ENCODE data around the gene ZC3H10. TPM values are rescaled to one million over a fixed set of nuclear protein-coding genes. Genes with fewer than 3 reads are reported as not detected.
"Not testable (repeated sequence)": the region's sequence is repeated elsewhere in the genome, so short reads cannot be mapped to it uniquely, and the experiment has no call there.

ZC3H10 gene
- total RNA-seq, 1 experiment from 2014 or later: 8.2 TPM

GRCh38 chr12:56152132-56152755 is 34.2 kb downstream of the ZC3H10 start, which contains the start of gene MYL6B:
MYL6B (plus strand) TSS chr12:56152587; CDS start chr12:56153919, 1,332 bp downstream.
- peak; percentile 97 for DNase-seq
- Histone ChIP-seq H3K27me3 (ENCODE audit: control insufficient read depth, insufficient read depth, low read length) (no peaks in the 10 kb centered on the region), H3K4me3 (ENCODE audit: insufficient read depth, low read depth, low read length) (peak within 1 kb of the TSS; percentile 70), H3K36me3 (replicated peaks; ENCODE audit: control insufficient read depth, insufficient read depth, low read length) (peaks cover 7% of the 10 kb centered on the region)

GRCh38 chr12:56152756-56153677 is 35.0 kb downstream of the ZC3H10 start:
- no peak for DNase-seq
- Histone ChIP-seq H3K36me3 (replicated peaks; ENCODE audit: control insufficient read depth, insufficient read depth, low read length) (peaks cover 7% of the 10 kb centered on the region), H3K27me3 (ENCODE audit: control insufficient read depth, insufficient read depth, low read length) (no peaks in the 10 kb centered on the region), H3K4me3 (ENCODE audit: insufficient read depth, low read depth, low read length) (peak overlapping the region; percentile 70)

- no peaks in the 10 kb centered on the region for H3K27me3 ChIP-seq (ENCODE audit: control insufficient read depth, insufficient read depth, low read length)
- no peak overlapping the region for H3K4me3 ChIP-seq (ENCODE audit: insufficient read depth, low read depth, low read length)
These were observed 35.6 kb downstream of the ZC3H10 start for GRCh38 chr12:56153678-56154065.

DNA sequence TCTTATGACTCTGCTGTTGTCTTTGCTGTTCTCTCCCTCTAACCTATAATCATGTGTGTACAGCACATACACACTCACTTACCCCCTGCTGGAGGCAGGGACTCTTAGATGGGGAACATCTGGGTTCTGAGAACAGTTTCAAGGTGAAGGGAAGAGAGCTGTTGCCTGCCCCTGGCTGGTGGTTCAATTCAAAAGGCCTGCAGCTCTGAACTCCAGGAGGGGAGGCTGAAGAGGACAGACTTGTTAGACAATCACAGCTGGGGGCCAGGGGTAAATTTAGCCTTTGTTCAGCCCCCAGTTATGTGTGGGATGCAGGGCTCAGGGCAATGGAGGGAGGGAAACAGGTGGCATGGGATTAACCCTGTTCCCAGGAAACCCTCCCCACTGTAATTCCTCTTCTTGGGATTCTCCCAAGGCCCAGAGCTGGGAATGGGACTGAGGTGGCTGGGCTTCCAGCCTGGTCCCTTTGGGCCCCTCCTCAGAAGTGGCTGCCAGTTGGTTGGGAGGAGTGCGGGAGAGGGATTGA is 36.2 kb downstream of the ZC3H10 start:
- no peak for DNase-seq
- no peaks in the 10 kb centered on the region for H3K27me3 ChIP-seq (ENCODE audit: control insufficient read depth, insufficient read depth, low read length)
- H3K36me3 ChIP-seq (replicated peaks; ENCODE audit: control insufficient read depth, insufficient read depth, low read length): peaks cover 9% of the 10 kb centered on the region
- H3K4me3 ChIP-seq (ENCODE audit: insufficient read depth, low read depth, low read length): no peak overlapping the region

More at GRCh38 chr12:56153678-56154065, 35.6 kb downstream of the ZC3H10 start:
- DNase-seq: no peak
- peaks cover 7% of the 10 kb centered on the region for H3K36me3 ChIP-seq (replicated peaks; ENCODE audit: control insufficient read depth, insufficient read depth, low read length)

DNA sequence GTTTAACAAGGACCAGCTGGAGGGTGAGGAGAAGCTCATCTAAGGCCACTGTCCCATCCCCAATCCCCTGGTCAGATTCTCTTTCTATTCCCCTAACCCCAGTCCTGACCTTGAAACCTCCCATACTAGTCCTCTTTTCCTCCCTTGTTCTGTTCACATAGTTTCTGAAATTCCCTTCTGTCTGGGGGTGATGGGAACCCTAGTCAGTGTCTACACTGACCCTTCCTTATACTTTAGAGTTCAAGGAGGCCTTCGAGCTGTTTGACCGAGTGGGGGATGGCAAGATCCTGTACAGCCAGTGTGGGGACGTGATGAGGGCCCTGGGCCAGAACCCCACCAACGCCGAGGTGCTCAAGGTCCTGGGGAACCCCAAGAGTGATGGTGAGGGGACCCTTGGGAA is 36.8 kb downstream of the ZC3H10 start:
- H3K4me3 ChIP-seq (ENCODE audit: insufficient read depth, low read depth, low read length): no peak overlapping the region
- DNase-seq: no peak
- no peaks in the 10 kb centered on the region for H3K27me3 ChIP-seq (ENCODE audit: control insufficient read depth, insufficient read depth, low read length)
- peaks cover 14% of the 10 kb centered on the region for H3K36me3 ChIP-seq (replicated peaks; ENCODE audit: control insufficient read depth, insufficient read depth, low read length)

DNA sequence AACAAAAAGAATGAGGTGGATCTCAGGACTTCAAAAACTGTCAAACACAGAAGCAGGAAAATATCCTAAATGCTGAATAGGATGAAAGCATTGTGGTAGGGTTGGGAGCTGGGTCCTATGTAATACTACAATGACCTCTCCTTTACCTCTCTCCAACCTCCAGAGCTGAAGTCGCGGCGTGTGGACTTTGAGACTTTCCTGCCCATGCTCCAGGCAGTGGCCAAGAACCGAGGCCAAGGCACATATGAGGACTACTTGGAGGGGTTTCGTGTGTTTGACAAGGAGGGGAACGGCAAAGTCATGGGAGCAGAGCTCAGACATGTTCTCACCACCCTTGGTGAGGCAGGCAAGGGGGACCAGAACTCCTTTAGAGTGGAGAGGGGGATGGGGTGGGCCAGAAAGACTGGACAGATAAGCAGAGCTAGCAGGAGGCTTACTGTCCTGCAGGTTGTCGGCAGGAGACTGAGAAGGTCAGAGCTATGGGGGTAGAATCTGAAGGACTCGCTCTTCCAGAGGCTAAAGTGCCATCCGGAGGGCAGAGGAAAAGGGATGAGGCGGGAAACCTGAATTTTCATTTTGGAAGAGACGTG is 37.3 kb downstream of the ZC3H10 start:
- H3K36me3 ChIP-seq (replicated peaks; ENCODE audit: control insufficient read depth, insufficient read depth, low read length): peaks cover 18% of the 10 kb centered on the region

GRCh38 chr12:56156464-56157200 is 38.6 kb downstream of the ZC3H10 start:
- Histone ChIP-seq H3K36me3 (replicated peaks; ENCODE audit: control insufficient read depth, insufficient read depth, low read length) (peaks cover 31% of the 10 kb centered on the region), H3K4me3 (ENCODE audit: insufficient read depth, low read depth, low read length) (peak overlapping the region; percentile 44)
- not testable (repeated sequence) for H3K27me3 ChIP-seq (ENCODE audit: control insufficient read depth, insufficient read depth, low read length); DNase-seq

More for the DNA sequence above, 37.3 kb downstream of the ZC3H10 start:
- no peak overlapping the region for H3K4me3 ChIP-seq (ENCODE audit: insufficient read depth, low read depth, low read length)
- H3K27me3 ChIP-seq (ENCODE audit: control insufficient read depth, insufficient read depth, low read length): no peaks in the 10 kb centered on the region
- DNase-seq: no peak

- peak overlapping the region; percentile 44 for H3K4me3 ChIP-seq (ENCODE audit: insufficient read depth, low read depth, low read length)
- peaks cover 36% of the 10 kb centered on the region for H3K36me3 ChIP-seq (replicated peaks; ENCODE audit: control insufficient read depth, insufficient read depth, low read length)
- peak; percentile 93 for DNase-seq
- no peaks in the 10 kb centered on the region for H3K27me3 ChIP-seq (ENCODE audit: control insufficient read depth, insufficient read depth, low read length)
These were observed 39.3 kb downstream of the ZC3H10 start for GRCh38 chr12:56157201-56158028.

DNA sequence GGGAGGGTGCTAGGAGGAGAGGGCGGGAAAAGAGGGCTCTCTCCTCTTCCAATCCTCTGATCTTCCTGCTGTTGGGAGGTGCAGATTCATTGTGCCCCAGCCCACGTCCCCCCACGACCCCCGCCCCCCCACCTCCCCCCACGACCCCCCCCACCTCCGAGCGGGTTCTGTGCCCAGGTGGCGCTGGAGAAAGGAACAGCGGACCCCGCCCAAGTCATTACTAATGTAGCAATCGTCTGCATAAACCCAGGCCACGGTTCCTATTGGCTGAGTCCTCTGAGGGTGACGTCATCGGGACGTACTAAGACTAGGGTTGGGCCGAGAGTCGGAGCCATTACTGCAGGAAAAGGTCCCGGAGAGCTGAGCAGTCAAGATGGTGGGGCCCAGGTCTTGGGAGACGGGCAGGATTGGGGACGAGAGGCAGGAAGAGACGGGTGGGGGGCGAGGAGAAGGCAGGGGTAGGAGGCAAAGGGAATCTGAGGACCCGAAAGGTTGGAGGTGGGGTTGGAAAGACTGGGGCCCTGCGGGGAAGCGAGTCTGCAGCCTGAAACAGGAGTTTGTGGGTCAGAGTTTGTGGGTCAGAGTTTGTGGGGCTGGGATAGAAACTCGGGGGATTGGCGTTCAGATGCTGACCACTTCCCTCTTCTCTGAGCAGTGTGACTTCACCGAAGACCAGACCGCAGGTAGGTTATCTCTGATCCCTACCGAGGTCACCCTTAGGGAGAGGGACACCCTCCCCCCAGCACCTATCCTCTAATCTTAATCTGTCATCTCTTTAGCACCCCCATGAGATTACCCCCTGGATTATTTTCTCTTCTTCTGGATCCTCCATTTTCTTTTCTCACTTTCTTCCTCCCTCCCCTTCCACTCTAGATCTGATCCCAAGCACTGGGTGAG is 40.2 kb downstream of the ZC3H10 start, which contains the start of gene MYL6:
MYL6 (plus strand) TSS at position 331 of the 897 bp plus-strand sequence; CDS start at position 374, 43 bp downstream.
- Histone ChIP-seq H3K36me3 (replicated peaks; ENCODE audit: control insufficient read depth, insufficient read depth, low read length) (peaks cover 40% of the 10 kb centered on the region), H3K4me3 (ENCODE audit: insufficient read depth, low read depth, low read length) (peak within 1 kb of the TSS; percentile 70), H3K27me3 (ENCODE audit: control insufficient read depth, insufficient read depth, low read length) (no peaks in the 10 kb centered on the region)
- peak; percentile 95 for DNase-seq

GRCh38 chr12:56158926-56159461 is 40.9 kb downstream of the ZC3H10 start:
- H3K27me3 ChIP-seq (ENCODE audit: control insufficient read depth, insufficient read depth, low read length): no peaks in the 10 kb centered on the region

GRCh38 chr12:56159482-56160192 is 41.6 kb downstream of the ZC3H10 start:
- no peak for DNase-seq
- peaks cover 44% of the 10 kb centered on the region for H3K36me3 ChIP-seq (replicated peaks; ENCODE audit: control insufficient read depth, insufficient read depth, low read length)
- H3K4me3 ChIP-seq (ENCODE audit: insufficient read depth, low read depth, low read length): peak overlapping the region; percentile 70
- H3K27me3 ChIP-seq (ENCODE audit: control insufficient read depth, insufficient read depth, low read length): no peaks in the 10 kb centered on the region

More at GRCh38 chr12:56158926-56159461, 40.9 kb downstream of the ZC3H10 start:
- DNase-seq: peak; percentile 76
- peaks cover 43% of the 10 kb centered on the region for H3K36me3 ChIP-seq (replicated peaks; ENCODE audit: control insufficient read depth, insufficient read depth, low read length)
- H3K4me3 ChIP-seq (ENCODE audit: insufficient read depth, low read depth, low read length): peak overlapping the region; percentile 70
